GM23338 (cell line): ENCODE data around the gene ROPN1L. TPM values are rescaled to one million over a fixed set of nuclear protein-coding genes. Genes with fewer than 3 reads are reported as not detected.

Experiments used
- ATAC-seq: fragments of 200-7000 bp; cut with Tn5 transposase; 3 replicates; pipeline ENCODE4 v1.9.1; 2020
- DNase-seq: peaks from one replicate; pipeline ENCODE4 v3.0.0-alpha.2; 2015; ENCODE audit warnings: low spot score
- H2AFZ ChIP-seq: fragments of 200-600 bp; sonication (generic); 2 replicates; pipeline ENCODE4 v1.8.0; 2016; ENCODE audit warnings: antibody characterized with exemption, mild to moderate bottlenecking, moderate library complexity
- H3F3A ChIP-seq: fragments of 200-600 bp; sonication (generic); replicated peaks from 2 replicates; pipeline ENCODE4 v1.8.0; 2017; ENCODE audit warnings: antibody characterized with exemption, mixed run types, low read depth
- H3K27ac ChIP-seq: fragments of 200-600 bp; sonication (generic); 2 replicates; pipeline ENCODE4 v1.6.1; 2016; ENCODE audit warnings: low read depth
- H3K27me3 ChIP-seq: fragments of 200-600 bp; sonication (generic); 2 replicates; pipeline ENCODE4 v1.8.0; 2016; ENCODE audit warnings: mild to moderate bottlenecking, mixed run types, moderate library complexity; ENCODE audit not compliant: insufficient read depth
- H3K36me3 ChIP-seq: fragments of 200-600 bp; sonication (generic); 2 replicates; pipeline ENCODE4 v1.8.0; 2016; ENCODE audit warnings: mild to moderate bottlenecking; ENCODE audit not compliant: insufficient read depth
- H3K4me1 ChIP-seq: fragments of 200-600 bp; sonication (generic); 2 replicates; pipeline ENCODE4 v1.8.0; 2016; ENCODE audit warnings: mild to moderate bottlenecking, moderate library complexity; ENCODE audit not compliant: insufficient read depth
- H3K4me2 ChIP-seq: fragments of 200-600 bp; sonication (generic); 2 replicates; pipeline ENCODE4 v1.7.1; 2017; ENCODE audit warnings: mixed run types
- H3K4me3 ChIP-seq: fragments of 200-600 bp; sonication (generic); 2 replicates; pipeline ENCODE4 v1.6.1; 2016; ENCODE audit warnings: mixed run types
- H3K79me2 ChIP-seq: fragments of 200-600 bp; sonication (generic); replicated peaks from 2 replicates; pipeline ENCODE4 v1.8.0; 2017; ENCODE audit warnings: mild to moderate bottlenecking; ENCODE audit not compliant: insufficient read depth
- H3K9me2 ChIP-seq: fragments of 200-600 bp; sonication (generic); 2 replicates; pipeline ENCODE4 v1.8.0; 2017; ENCODE audit not compliant: insufficient read depth
- H4K20me1 ChIP-seq: fragments of 200-600 bp; sonication (generic); replicated peaks from 2 replicates; pipeline ENCODE4 v1.8.0; 2017; ENCODE audit warnings: mild to moderate bottlenecking; ENCODE audit not compliant: insufficient read depth
- H3K27ac Mint-ChIP-seq: 2 replicates; pipeline ENCODE4 v1.8.0; 2020; ENCODE audit warnings: inconsistent platforms, mild to moderate bottlenecking, moderate library complexity, mixed read lengths
- H3K27me3 Mint-ChIP-seq: 3 replicates; pipeline ENCODE4 v1.8.0; 2022; ENCODE audit warnings: low read depth, mild to moderate bottlenecking, moderate library complexity, mixed read lengths, inconsistent platforms; ENCODE audit not compliant: insufficient read depth, poor library complexity
- H3K36me3 Mint-ChIP-seq: 3 replicates; pipeline ENCODE4 v1.8.0; 2021; ENCODE audit warnings: low read depth, mild to moderate bottlenecking, inconsistent platforms, moderate library complexity, mixed read lengths
- H3K4me1 Mint-ChIP-seq: 3 replicates; pipeline ENCODE4 v1.8.0; 2020; ENCODE audit warnings: mild to moderate bottlenecking, inconsistent platforms, mixed read lengths
- H3K4me3 Mint-ChIP-seq: 3 replicates; pipeline ENCODE4 v1.8.0; 2021; ENCODE audit warnings: moderate library complexity, mild to moderate bottlenecking, inconsistent platforms, mixed read lengths
- H3K9me3 Mint-ChIP-seq: 3 replicates; pipeline ENCODE4 v1.8.0; 2020; ENCODE audit warnings: moderate library complexity, mild to moderate bottlenecking, inconsistent platforms, mixed read lengths
- CREB1 ChIP-seq: fragments of 250-450 bp; sonication (Bioruptor Pico); IDR thresholded peaks from 2 replicates; pipeline ENCODE4 v1.5.0; 2020; ENCODE audit warnings: low read depth, mild to moderate bottlenecking, moderate library complexity
- CTCF ChIP-seq, 2 experiments: fragments of 200-600 bp in 1 of 2; sonication (generic) in 1 of 2; conservative IDR thresholded peaks; 2 replicates each; pipeline versions ENCODE4 v1.5.1 to v1.6.1; 2016 to 2017; ENCODE audit warnings: antibody characterized with exemption in 2 of 2, low read depth in 2 of 2, mild to moderate bottlenecking in 2 of 2, moderate library complexity in 1 of 2
- EZH2 ChIP-seq: fragments of 200-600 bp; sonication (generic); IDR thresholded peaks from one replicate; pipeline ENCODE4 v1.8.0; 2017; ENCODE audit warnings: antibody characterized with exemption, mild to moderate bottlenecking, low read depth; ENCODE audit not compliant: unreplicated experiment
- EZH2phosphoT487 ChIP-seq: fragments of 200-600 bp; sonication (generic); IDR thresholded peaks from one replicate; pipeline ENCODE4 v1.8.1; 2018; ENCODE audit warnings: antibody characterized with exemption; ENCODE audit not compliant: unreplicated experiment
- JUNB ChIP-seq: IDR thresholded peaks from one replicate; pipeline ENCODE4 v1.6.1; 2016; ENCODE audit warnings: antibody characterized with exemption; ENCODE audit not compliant: unreplicated experiment
- NANOG ChIP-seq: IDR thresholded peaks from 2 replicates; pipeline ENCODE4 v1.6.1; 2016; ENCODE audit warnings: antibody characterized with exemption, borderline replicate concordance
- POLR2AphosphoS5 ChIP-seq: IDR thresholded peaks from 2 replicates; pipeline ENCODE4 v1.6.1; 2016; ENCODE audit warnings: antibody characterized with exemption, low read depth
- REST ChIP-seq: IDR thresholded peaks from one replicate; pipeline ENCODE4 v1.6.1; 2018; ENCODE audit warnings: antibody characterized with exemption; ENCODE audit not compliant: unreplicated experiment
- STAT1 ChIP-seq: IDR thresholded peaks from one replicate; pipeline ENCODE4 v1.6.1; 2016; ENCODE audit warnings: antibody characterized with exemption; ENCODE audit not compliant: unreplicated experiment
- ZNF114 ChIP-seq: fragments of 250-450 bp; sonication (Bioruptor Pico); IDR thresholded peaks from 2 replicates; pipeline ENCODE4 v1.5.0; 2020; ENCODE audit warnings: mild to moderate bottlenecking, moderate library complexity
- ZNF331 ChIP-seq: fragments of 250-450 bp; sonication (Bioruptor Pico); IDR thresholded peaks from 2 replicates; pipeline ENCODE4 v1.5.0; 2020; ENCODE audit warnings: low read depth, mild to moderate bottlenecking, moderate library complexity
- ZNF462 ChIP-seq: fragments of 250-450 bp; sonication (Bioruptor Pico); IDR thresholded peaks from 2 replicates; pipeline ENCODE4 v1.5.0; 2020; ENCODE audit warnings: mild to moderate bottlenecking, moderate library complexity
- polyA plus RNA-seq: library from polyadenylated mRNA; unstranded; fragments of >200 nt; fragmentation: Nextera tagmentation; extraction: Ambion mirVana; gene quantifications from 2 replicates; pipeline ENCODE4 v1.2.1, GENCODE V29; 2016
- total RNA-seq: library from RNA; depleted of rRNA; stranded (reverse); fragments of >200 nt; shearing (Covaris generic); gene quantifications from 2 replicates; pipeline ENCODE4 v1.2.3, GENCODE V29; 2014
- TF ChIP-seq, protein P1 (sequence below): IDR thresholded peaks from 2 replicates; pipeline ENCODE4 v1.6.1; 2016; ENCODE audit warnings: antibody characterized with exemption

ROPN1L gene
- total and polyA plus RNA-seq, 2 experiments from 2014 or later, result 0.57 TPM; not detected in 1

DNA sequence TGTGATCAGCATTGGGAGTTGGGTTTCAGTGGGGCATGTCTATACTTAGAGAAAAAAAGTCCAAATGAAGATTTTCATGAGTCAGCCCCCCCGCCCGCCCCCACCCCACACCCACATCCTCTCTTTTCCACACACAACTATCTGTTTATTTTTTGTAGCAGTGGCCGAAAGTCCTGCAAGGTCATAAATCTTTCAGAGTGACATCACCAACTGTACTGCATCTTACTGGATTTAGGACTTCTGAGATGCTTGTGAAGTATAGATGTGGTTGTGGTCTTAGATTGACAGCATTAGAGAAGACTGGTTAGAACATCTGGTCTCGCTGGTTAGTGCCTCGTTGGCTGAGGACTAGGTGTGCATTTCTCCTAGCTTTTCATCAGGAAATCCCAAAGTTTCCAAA is 7.3 kb upstream of the ROPN1L start:
- peaks cover 3% of the 10 kb centered on the region for H3K27me3 Mint-ChIP-seq
- H3K27ac ChIP-seq, result no peak overlapping the region
- no peak for TF ChIP-seq STAT1
- TF ChIP-seq CREB1 (CRISPR knock-in tag), result no peak
- no peak for TF ChIP-seq ZNF462 (CRISPR knock-in tag)
- no peak for TF ChIP-seq JUNB
- TF ChIP-seq EZH2, result no peak
- TF ChIP-seq EZH2phosphoT487, result no peak
- no peak for TF ChIP-seq ZNF331 (CRISPR knock-in tag)
- no peak for TF ChIP-seq ZNF114 (CRISPR knock-in tag)
- no peak for TF ChIP-seq CTCF (conservative IDR thresholded peaks at IDR 0.05; ENCODE audit: low read depth in 2 of 2)
- no peak for TF ChIP-seq POLR2AphosphoS5
- TF ChIP-seq, protein P1, sequence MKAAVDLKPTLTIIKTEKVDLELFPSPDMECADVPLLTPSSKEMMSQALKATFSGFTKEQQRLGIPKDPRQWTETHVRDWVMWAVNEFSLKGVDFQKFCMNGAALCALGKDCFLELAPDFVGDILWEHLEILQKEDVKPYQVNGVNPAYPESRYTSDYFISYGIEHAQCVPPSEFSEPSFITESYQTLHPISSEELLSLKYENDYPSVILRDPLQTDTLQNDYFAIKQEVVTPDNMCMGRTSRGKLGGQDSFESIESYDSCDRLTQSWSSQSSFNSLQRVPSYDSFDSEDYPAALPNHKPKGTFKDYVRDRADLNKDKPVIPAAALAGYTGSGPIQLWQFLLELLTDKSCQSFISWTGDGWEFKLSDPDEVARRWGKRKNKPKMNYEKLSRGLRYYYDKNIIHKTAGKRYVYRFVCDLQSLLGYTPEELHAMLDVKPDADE, result no peak
- no peak for TF ChIP-seq NANOG
- no peak for TF ChIP-seq REST
- H3K4me2 ChIP-seq, result no peak overlapping the region
- H3K79me2 ChIP-seq, result no peaks in the 10 kb centered on the region
- peaks cover 7% of the 10 kb centered on the region for H4K20me1 ChIP-seq
- no peak overlapping the region for H2AFZ ChIP-seq
- H3F3A ChIP-seq, result no peaks in the 10 kb centered on the region
- no peaks in the 10 kb centered on the region for H3K4me1 Mint-ChIP-seq
- DNase-seq, result no peak
- no peak overlapping the region for H3K4me3 ChIP-seq
- H3K9me2 ChIP-seq, result no peaks in the 10 kb centered on the region
- peaks cover 13% of the 10 kb centered on the region for H3K36me3 ChIP-seq
- H3K27ac Mint-ChIP-seq, result no peak overlapping the region
- H3K4me1 ChIP-seq, result no peaks in the 10 kb centered on the region
- no peak overlapping the region for H3K4me3 Mint-ChIP-seq
- no peaks in the 10 kb centered on the region for H3K27me3 ChIP-seq
- no peak for ATAC-seq
- H3K36me3 Mint-ChIP-seq, result peaks cover 36% of the 10 kb centered on the region
- H3K9me3 Mint-ChIP-seq, result no peaks in the 10 kb centered on the region
